Hindlimb muscle (tissue), 1 donor: ENCODE data around the gene OSER1. TPM values are rescaled to one million over a fixed set of nuclear protein-coding genes. Genes with fewer than 3 reads are reported as not detected.
A peak's percentile ranks its signal among the peaks of the same experiment; 100 is the strongest.
"Not testable (repeated sequence)": the region's sequence is repeated elsewhere in the genome, so short reads cannot be mapped to it uniquely, and the experiment has no call there.

Source experiments
- DNase-seq: peaks from one replicate; pipeline ENCODE4 v3.0.0-alpha.2; 2013
- polyA plus RNA-seq: library from polyadenylated mRNA; unstranded; fragments of 120-200 nt; gene quantifications from one replicate; pipeline ENCODE4 v1.2.1, GENCODE V29; 2013; ENCODE audit not compliant: insufficient read length

The OSER1 gene
- 29.5 TPM for polyA plus RNA-seq

DNA sequence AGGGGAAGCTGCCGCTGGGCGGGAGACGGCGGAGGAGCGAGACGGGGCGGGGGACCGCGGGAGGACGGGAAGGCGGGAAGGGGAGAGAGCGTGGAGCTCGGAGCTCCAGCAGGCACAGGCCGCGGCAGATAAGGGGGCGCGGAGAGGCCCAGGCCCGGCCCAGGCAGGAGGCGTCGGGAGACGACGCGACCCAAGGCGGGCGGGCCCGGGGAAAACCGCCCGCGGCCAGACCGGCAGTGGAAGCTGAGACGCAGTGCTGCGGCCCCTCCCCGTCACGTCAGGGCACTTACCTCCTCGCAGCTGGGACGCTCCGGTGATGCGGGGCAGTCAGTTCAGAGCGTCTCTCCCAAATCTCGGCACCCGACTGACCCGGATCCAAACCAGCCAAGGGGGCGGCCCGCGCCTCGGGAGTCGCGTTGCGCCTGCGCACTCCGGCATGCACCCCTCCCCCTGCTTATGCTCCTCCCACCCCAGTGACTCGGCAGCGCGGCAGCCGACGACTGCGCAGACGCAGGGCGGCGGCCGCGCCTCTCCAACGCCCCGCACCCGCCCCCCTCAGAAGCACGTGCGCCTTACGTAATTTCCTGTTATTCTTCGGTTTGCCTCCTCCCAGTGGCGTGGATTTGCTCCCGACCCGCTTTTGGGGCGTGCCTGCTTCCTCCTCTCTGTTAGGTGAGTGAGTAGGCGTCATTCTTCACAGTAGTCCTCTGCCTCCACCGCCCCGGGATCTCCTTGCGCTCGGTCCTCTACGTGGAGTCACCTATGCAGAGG, at the start of gene OSER1:
Gene OSER1 (minus strand): TSS at position 366 of the 771 bp plus-strand sequence. CDS start 3,814 bp downstream, outside the sequence.
- peak; percentile 98 for DNase-seq

DNA sequence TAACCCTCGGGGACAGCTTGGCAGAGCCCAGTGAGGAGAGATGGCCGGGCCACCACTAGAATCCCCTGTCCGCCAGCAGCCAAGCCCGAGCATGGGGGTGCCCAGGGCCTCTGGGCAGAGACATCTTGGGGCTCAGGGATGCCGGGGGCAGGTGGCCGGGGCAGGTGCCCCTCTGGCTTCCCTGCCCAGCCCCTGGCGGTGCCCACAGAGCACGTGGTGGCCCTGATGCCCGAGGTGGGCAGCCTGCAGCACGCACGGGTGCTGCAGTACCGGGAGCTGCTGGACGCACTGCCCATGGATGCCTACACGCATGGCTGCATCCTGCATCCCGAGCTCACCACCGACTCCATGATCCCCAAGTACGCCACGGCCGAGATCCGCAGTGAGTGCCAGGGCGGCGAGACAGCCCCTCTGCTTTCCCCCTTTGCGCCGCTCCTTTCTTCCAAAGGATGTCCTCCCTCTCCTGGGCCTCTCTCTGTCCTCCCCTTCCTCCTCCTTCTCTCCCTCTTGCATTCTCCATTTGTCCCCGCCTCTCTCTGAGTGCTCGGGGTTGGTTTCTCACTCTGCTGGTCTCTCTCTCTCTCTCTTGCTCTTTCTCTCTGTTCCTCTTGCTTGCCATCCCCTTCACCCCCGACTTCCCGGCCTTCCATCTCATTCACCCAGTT, 47.8 kb upstream of the OSER1 start:
- no peak for DNase-seq

- DNase-seq = no peak
Measured at GRCh38 chr20:44256961-44257360, 46.4 kb upstream of the OSER1 start.

- DNase-seq = no peak
Measured at GRCh38 chr20:44255942-44256341, 45.4 kb upstream of the OSER1 start.

GRCh38 chr20:44254073-44254472, 43.5 kb upstream of the OSER1 start:
- DNase-seq = no peak

DNA sequence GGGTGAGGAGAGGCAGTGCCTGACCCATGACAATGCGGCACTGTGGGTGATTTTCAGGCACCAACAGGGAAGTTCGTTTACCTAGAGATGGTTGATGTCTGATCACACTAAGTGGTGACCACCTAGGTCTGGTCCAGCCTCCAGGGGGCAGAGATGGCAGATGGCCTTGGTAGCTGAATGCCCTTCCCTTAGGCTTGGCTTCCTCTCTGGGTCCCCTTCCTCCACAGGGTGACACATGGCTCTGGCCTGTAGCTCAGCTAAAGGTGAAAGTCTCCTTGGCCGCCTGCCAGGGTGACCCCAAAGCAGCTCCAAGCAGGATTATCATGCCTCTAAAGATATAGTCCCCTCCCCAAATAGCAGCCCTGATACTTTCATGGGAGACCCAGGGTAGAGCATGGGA, 43.0 kb upstream of the OSER1 start:
- DNase-seq = no peak

- DNase-seq = no peak
Measured at GRCh38 chr20:44251284-44251683, 40.7 kb upstream of the OSER1 start.

DNA sequence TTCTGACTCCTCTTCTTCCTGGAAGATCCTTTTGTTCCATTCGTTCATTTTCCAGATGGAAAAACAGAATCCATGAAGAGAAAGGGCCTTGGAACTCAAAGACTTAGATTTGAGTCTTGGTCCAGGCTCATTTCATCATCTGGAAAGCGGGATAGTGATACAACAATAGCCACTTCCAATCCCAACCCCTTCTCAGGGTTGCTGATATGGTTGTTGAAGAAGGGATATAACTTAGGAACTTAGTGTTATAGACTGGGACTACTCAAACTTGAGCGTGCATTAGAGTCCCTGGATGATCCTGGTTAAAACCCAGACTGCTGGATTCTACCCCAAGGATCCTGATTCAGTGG, 37.8 kb upstream of the OSER1 start:
- DNase-seq = no peak

GRCh38 chr20:44247586-44248409, 37.2 kb upstream of the OSER1 start:
- peak; percentile 30 for DNase-seq

DNA sequence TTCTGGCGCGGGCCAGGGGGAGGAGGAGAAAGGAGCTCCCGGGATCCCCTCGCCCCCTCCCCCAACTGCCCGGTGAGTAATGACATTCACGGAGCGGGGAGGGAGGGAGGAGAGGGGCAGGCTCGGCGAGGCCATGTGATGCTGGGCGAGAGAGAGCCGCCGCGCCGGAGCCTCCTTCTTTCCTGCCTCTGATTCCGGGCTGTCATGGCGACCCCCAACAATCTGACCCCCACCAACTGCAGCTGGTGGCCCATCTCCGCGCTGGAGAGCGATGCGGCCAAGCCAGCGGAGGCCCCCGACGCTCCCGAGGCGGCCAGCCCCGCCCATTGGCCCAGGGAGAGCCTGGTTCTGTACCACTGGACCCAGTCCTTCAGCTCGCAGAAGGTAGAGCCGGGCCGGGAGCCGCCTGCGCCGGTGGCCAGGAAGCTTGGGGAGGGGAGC, 36.6 kb upstream of the OSER1 start, which contains the start of gene GDAP1L1:
Gene GDAP1L1 (plus strand): TSS at position 178 of the 441 bp plus-strand sequence. CDS start 27 bp downstream, at position 205.
- no peak for DNase-seq

GRCh38 chr20:44245977-44246376, 35.4 kb upstream of the OSER1 start:
- DNase-seq = no peak

DNA sequence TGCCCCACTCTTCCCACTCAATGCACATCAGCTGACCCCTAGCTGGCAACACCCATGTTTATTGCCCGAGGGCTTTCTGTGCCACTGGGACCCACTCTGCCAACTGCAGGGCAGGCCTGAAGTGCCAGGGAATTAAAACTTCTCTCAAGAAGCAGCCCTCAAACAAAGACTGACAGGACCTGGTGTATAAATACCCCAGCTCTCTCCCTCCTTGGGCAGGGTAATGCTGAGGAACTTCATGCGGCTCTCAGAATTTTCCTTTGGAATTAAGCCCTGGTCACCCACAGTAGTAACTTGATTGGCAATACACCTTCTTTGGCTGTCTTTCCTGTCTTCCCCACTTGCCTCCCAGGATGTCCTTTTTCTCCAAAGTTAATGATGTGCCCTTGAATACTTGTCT, 31.2 kb upstream of the OSER1 start:
- DNase-seq = no peak

DNA sequence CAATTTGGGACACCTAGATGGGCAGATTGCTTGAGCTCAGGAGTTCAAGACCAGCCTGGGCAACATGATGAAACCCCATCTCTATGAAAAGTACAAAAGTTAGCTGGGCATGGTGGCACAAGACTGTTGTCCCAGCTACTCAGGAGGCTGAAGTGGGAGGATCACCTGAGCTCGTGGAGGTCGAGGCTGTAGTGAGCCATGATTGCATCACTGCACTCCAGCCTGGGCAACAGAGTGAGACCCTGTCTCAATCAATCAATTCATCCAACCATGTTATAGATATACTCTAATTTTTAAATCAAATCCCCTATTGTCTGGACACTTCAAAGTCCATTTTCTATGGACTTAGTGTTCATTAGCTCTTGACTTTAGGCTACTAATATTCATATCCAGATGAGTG, 26.3 kb upstream of the OSER1 start:
- DNase-seq = not testable (repeated sequence)

- DNase-seq = no peak
Measured at GRCh38 chr20:44235702-44236101, 25.1 kb upstream of the OSER1 start.

DNA sequence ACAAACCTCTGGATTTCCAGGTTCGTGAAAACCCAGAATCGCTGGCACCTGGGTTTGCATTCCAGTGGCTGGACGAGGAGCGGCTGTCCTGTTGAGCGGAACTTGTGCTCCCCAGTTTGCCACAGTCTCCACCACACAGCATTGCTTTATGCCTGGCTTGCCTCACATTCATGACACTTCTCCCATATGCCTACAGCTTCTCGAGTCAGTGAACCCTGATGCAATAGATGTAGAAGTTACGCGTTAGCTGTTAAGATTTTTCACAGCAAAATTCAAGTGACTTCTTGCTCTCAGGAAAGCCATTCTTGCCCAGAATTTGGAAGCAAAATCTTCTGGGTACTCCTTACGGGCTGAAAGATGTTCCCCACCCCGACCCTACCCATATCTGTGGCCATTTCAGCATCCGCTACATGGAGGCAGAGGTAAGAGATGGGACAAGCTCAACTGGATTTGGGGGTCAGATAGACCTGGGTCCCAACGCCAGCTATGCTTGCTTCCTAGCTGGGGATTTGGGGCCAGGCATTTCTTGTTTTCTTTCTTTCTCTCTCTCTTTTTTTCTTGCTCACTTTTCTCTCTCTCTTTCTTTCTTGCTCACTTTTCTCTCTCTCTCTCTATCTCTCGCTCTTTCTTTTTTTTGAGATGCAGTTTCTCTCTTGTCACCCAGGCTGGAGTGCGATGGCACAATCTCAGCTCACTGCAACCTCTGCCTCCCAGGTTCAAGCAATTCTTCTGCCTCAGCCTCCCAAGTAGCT, 24.2 kb upstream of the OSER1 start:
- DNase-seq = no peak

DNA sequence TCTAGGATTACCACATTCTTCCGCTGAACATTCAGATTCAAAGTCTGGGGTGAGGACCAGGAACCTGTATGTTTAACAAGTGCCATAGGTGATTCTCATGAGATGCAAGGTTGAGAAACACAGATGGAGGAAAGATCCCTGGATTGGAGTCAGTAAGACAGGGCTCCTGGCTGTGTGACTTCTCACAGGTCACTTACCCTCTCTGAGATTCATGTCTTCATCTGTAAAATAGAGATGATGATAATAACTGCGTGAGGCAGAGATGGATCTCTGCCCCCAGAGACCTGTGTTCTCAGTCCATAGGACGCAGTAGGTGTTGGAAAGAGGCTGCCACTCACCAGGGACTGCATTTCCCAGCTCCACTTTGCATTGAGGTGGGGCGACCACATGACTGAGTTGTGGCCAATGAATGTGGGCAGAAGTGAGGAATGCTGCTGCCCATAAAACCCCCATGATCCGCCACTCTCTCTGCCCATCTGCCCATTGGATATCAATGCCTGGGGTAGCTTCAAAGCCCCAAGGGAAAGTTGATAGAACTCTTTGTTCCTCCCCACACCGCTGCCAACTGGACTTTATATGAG, 23.0 kb upstream of the OSER1 start:
- no peak for DNase-seq

DNA sequence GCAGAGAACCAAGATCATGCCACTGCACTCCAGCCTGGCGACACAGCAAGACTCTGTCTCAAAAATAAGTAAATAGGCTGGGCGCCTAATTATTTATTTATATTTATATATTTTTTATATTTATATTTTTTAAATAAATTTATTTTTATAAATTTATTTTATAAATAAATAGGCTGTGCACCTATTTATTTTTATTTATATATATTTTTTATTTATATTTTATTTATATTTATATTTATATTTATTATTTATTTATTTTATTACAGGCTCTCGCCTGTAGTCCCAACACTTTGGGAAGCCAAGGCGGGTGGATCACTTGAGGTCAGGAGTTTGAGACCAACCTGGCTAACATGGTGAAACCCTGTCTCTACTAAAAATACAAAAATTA, 21.9 kb upstream of the OSER1 start:
- DNase-seq = not testable (repeated sequence)

DNA sequence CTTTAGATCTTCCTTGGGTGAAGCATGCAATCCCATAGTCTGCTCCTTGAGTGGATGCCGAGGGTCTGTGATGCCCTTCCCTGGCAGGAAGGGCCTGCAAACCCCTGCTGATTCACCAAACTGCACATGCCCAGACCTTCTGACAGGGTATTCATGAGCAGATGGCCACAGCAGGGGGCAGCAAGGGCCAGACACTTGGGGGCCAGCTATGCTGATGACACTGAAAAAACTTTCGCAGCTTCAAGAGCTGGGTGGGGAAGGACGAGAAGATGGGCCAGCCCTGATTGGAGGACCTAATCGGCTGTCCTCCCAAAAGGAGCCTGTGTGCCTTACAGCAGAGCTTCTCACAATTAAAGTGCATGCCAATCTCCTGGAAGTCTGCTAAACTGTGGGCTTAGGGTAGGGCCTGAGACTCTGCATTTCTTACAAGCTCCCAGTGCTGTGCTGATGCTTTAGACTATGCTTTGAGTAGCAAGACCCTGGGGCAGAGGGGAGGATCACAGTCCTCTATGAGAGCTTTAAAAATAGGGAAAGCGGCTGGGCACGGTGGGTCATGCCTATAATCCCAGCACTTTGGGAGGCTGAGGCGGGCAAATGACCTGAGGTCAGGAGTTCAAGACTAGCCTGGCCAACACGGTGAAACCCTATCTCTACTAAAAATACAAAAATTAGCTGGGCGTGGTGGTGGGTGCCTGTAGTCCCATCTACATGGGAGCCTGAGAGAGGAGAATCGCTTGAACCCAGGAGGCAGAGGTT, 21.3 kb upstream of the OSER1 start:
- no peak for DNase-seq

DNA sequence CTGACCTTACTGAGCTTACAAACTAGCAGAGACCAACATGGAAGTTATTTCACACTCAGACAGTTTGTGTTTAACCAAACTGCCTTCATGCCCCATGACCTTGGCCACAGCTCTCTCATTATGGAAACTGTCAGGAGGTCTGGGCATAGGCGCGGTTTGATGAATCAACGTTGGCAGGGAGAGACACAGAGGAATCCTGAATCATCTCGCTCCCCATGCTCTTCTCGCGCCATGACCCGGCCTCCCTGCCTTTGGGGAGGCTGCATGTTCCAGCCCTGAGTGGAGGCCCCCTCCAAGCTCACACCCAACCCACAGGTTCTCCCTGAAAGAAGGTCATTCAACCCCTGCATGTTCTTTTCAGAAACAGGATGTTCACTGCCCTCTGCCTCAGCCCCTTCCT, 20.6 kb upstream of the OSER1 start:
- no peak for DNase-seq

GRCh38 chr20:44228465-44229258, 18.1 kb upstream of the OSER1 start:
- DNase-seq = no peak
